GM12878 (cell line): ENCODE measurements around the gene MAGIX. TPM values are rescaled to one million over a fixed set of nuclear protein-coding genes. Genes with fewer than 3 reads are reported as not detected.
A peak's percentile ranks its signal among the peaks of the same experiment; 100 is the strongest.

ENCODE experiments used
- ATAC-seq: fragments of 200-7000 bp; cut with Tn5 transposase; 3 replicates; pipeline ENCODE4 v1.9.1; 2020; ENCODE audit warnings: mild to moderate bottlenecking, moderate library complexity
- BruUV-seq: library from RNA; stranded (reverse); fragments of 400-500 nt; replicated peaks from 2 replicates; lab custom pipeline; 2021; lab: Mats Ljungman, UMichigan
- CTCF ChIA-PET: fragments of 300-600 bp; sonication (Branson Sonifier 250); formaldehyde crosslinking; extraction: SDS; loops from one replicate; lab custom pipeline; 2021; ENCODE audit warnings: inconsistent platforms; lab: Yijun Ruan, JAX
- POLR2A ChIA-PET: fragments of 350-600 bp; formaldehyde crosslinking; extraction: SDS; loops from one replicate; lab custom pipeline; 2021; ENCODE audit warnings: inconsistent platforms; lab: Charles Lee
- RAD21 ChIA-PET: fragments of 300-600 bp; sonication (Branson Sonifier 250); formaldehyde crosslinking; loops from one replicate; lab custom pipeline; 2023; ENCODE audit warnings: antibody characterized with exemption; ENCODE audit not compliant: unreplicated experiment; lab: Charles Lee
- SMC1A ChIA-PET: fragments of 300-600 bp; sonication (Branson Sonifier 250); formaldehyde crosslinking; loops from one replicate; lab custom pipeline; 2023; ENCODE audit not compliant: unreplicated experiment, uncharacterized antibody; lab: Charles Lee
- DNase-seq: peaks from one replicate; pipeline ENCODE4 v3.0.0-alpha.2; 2011; ENCODE audit warnings: low read depth, low spot score
- FAIRE-seq: peaks from 3 replicates; lab custom pipeline; 2011; peaks lifted over from hg19 to GRCh38; lab: Jason Lieb, UNC
- H2AFZ ChIP-seq: 2 replicates; pipeline ENCODE4 v1.6.0; 2011; ENCODE audit warnings: low read depth, low read length, control low read depth; ENCODE audit not compliant: control insufficient read depth
- H3K27ac ChIP-seq: 2 replicates; pipeline ENCODE4 v1.5.1; 2011; ENCODE audit warnings: control low read depth; ENCODE audit not compliant: control insufficient read depth, insufficient read depth
- H3K27me3 ChIP-seq, 2 experiments: replicated peaks in 1 of 2; 2 replicates each; pipeline versions ENCODE4 v1.6.0 to v1.6.1; 2011; ENCODE audit warnings: low read length in 1 of 2; ENCODE audit not compliant: control insufficient read depth in 2 of 2, insufficient read depth in 2 of 2
- H3K36me3 ChIP-seq, 2 experiments: 2 replicates each; pipeline ENCODE4 v1.5.1; 2011; ENCODE audit warnings: low read length in 1 of 2; ENCODE audit not compliant: control insufficient read depth in 2 of 2, insufficient read depth in 2 of 2
- H3K4me1 ChIP-seq: 2 replicates; pipeline ENCODE4 v1.6.1; 2011; ENCODE audit warnings: mild to moderate bottlenecking, low read length, moderate library complexity, mixed read lengths; ENCODE audit not compliant: control insufficient read depth, insufficient read depth
- H3K4me2 ChIP-seq: 2 replicates; pipeline ENCODE4 v1.6.0; 2011; ENCODE audit warnings: control low read depth; ENCODE audit not compliant: control insufficient read depth, insufficient read depth
- H3K4me3 ChIP-seq: fragments of 200-600 bp; sonication (generic); 2 replicates; pipeline ENCODE4 v1.5.1; 2016
- H3K79me2 ChIP-seq: 2 replicates; pipeline ENCODE4 v1.6.0; 2011; ENCODE audit warnings: low read length; ENCODE audit not compliant: control insufficient read depth, insufficient read depth
- H3K9ac ChIP-seq: 2 replicates; pipeline ENCODE4 v1.8.0; 2011; ENCODE audit warnings: low read length, control low read depth, mixed read lengths; ENCODE audit not compliant: control insufficient read depth, insufficient read depth
- H3K9me3 ChIP-seq: replicated peaks from 3 replicates; pipeline ENCODE4 v1.5.1; 2011; ENCODE audit warnings: mild to moderate bottlenecking, low read length; ENCODE audit not compliant: control insufficient read depth, insufficient read depth
- H4K20me1 ChIP-seq: 2 replicates; pipeline ENCODE4 v1.6.0; 2011; ENCODE audit not compliant: control insufficient read depth, insufficient read depth
- CEBPZ ChIP-seq: fragments of 150-350 bp; IDR thresholded peaks from 2 replicates; pipeline ENCODE4 v1.6.1; 2016; ENCODE audit warnings: low read depth, low read length
- FOXM1 ChIP-seq: IDR thresholded peaks from 2 replicates; pipeline ENCODE4 v1.6.1; 2012; ENCODE audit warnings: low read depth, mild to moderate bottlenecking, inconsistent platforms, low read length, moderate library complexity
- GATAD2B ChIP-seq: fragments of 450-650 bp; conservative IDR thresholded peaks from 2 replicates; pipeline ENCODE4 v1.6.1; 2017; ENCODE audit warnings: low read depth, mild to moderate bottlenecking, moderate library complexity
- IKZF1 ChIP-seq: fragments of 450-650 bp; conservative IDR thresholded peaks from 2 replicates; pipeline ENCODE4 v1.6.1; 2017; ENCODE audit warnings: antibody characterized with exemption, mild to moderate bottlenecking
- IKZF2 ChIP-seq, 2 experiments: fragments of 450-650 bp; IDR thresholded peaks; 2 replicates each; pipeline ENCODE4 v1.6.1; 2017; ENCODE audit warnings: mild to moderate bottlenecking in 2 of 2, moderate library complexity in 2 of 2
- NRF1 ChIP-seq: conservative IDR thresholded peaks from 2 replicates; pipeline ENCODE4 v1.6.1; 2011; ENCODE audit warnings: mild to moderate bottlenecking, low read depth, low read length, improper control_type of control experiment
- TCF7 ChIP-seq: IDR thresholded peaks from 2 replicates; pipeline ENCODE4 v1.6.1; 2014; ENCODE audit warnings: antibody characterized with exemption, borderline replicate concordance
- ZNF207 ChIP-seq: fragments of 450-650 bp; IDR thresholded peaks from 2 replicates; pipeline ENCODE4 v1.6.1; 2014; ENCODE audit warnings: antibody characterized with exemption, mild to moderate bottlenecking, borderline replicate concordance
- ZNF687 ChIP-seq: fragments of 450-650 bp; IDR thresholded peaks from 2 replicates; pipeline ENCODE4 v1.6.1; 2017; ENCODE audit warnings: mild to moderate bottlenecking, moderate library complexity
- WGBS: methylation state at CpG from one replicate; pipeline ENCODE4 v1.1.6; 2016; ENCODE audit warnings: low lambda C conversion rate; ENCODE audit not compliant: insufficient replicate concordance, insufficient coverage; ENCODE audit errors: missing lambda C conversion rate; 5-methylcytosine and 5-hydroxymethylcytosine counted together
- in situ Hi-C: fragments of 300-500 bp; cut with MboI; formaldehyde crosslinking; loops from 9 replicates; pipeline ENCODE4 v1.14.3; 2018; ENCODE audit warnings: mixed read lengths
- intact Hi-C: fragments of 100-400 bp; cut with micrococcal nuclease; formaldehyde crosslinking; loops from one replicate; pipeline ENCODE4 v1.14.2; 2022; ENCODE audit not compliant: unreplicated experiment
- polyA plus RNA-seq, 11 experiments: library from polyadenylated mRNA; depleted of rRNA in 4 of 11; unstranded in 6 of 11; stranded (reverse) in 5 of 11; fragments of >200 nt; fragmentation: Nextera tagmentation in 4 of 11; fragmentation: Illumina TruSeq in 1 of 11; extraction: Ambion mirVana in 4 of 11; extraction: Trizol in 1 of 11; gene quantifications; 1 replicate in 1 of 11; 2 replicates in 10 of 11; pipeline versions ENCODE4 v1.2.1 to v1.2.3, GENCODE V29; 2011 to 2016; ENCODE audit warnings: inconsistent platforms in 2 of 11, missing spikeins in 2 of 11, low read depth in 1 of 11
- total RNA-seq, 4 experiments: library from RNA; depleted of rRNA in 3 of 4; stranded (reverse); fragments of >200 nt in 3 of 4; fragmentation: Illumina TruSeq in 1 of 4; extraction: Trizol in 1 of 4; gene quantifications; 2 replicates each; pipeline versions ENCODE4 v1.2.1 to v1.2.3, GENCODE V29; 2013 to 2021

MAGIX gene
- total and polyA plus RNA-seq, 10 of the 15 experiments (the other 5 are each of a cell fraction or from before 2014, with no cell fraction given), result 0.03 to 2.5 (median 0.82) TPM

GRCh38 chrX:49155243-49155899, 7.2 kb upstream of the MAGIX start (continued):
- TF ChIP-seq CEBPZ (no peak), FOXM1 (no peak), IKZF1 (no peak)

- no peaks in the 10 kb centered on the region for H3K79me2 ChIP-seq
- H3K4me2 ChIP-seq, result peak overlapping the region; percentile 67
- H3K4me3 ChIP-seq, result peak overlapping the region; percentile 62
- no peaks in the 10 kb centered on the region for H4K20me1 ChIP-seq
- H3K4me1 ChIP-seq, result no peaks in the 10 kb centered on the region
- DNase-seq, result no peak
- peak overlapping the region; percentile 63 for H3K9ac ChIP-seq
- H3K9me3 ChIP-seq, result no peaks in the 10 kb centered on the region
- ChIA-PET CTCF (interaction anchor here (0.6 to 3.1 kb wide), 12 partner anchors 9 to 113 kb away, joined by 3 to 33 read pairs (median 4); partner anchors contain the start of gene GPKOW), RAD21 (interaction anchor here (0.8 to 2.1 kb wide), 5 partner anchors 11 to 35 kb away, joined by 3 to 11 read pairs (median 6); partner anchors contain the start of gene PLP2), SMC1A (interaction anchor here (1.2 to 2.3 kb wide), 5 partner anchors 11 to 36 kb away, joined by 3 to 14 read pairs (median 5); no protein-coding TSS in a partner anchor), POLR2A (interaction anchor here (0.6 to 3.3 kb wide), 5 partner anchors 12 to 258 kb away, joined by 3 to 13 read pairs (median 4); partner anchors contain the start of genes PLP2, PQBP1 and TIMM17B)
- intact Hi-C loops, result no loop called here
- no TSS peak for BruUV-seq
- no peak for FAIRE-seq
- no peaks in the 10 kb centered on the region for H3K36me3 ChIP-seq
- in situ Hi-C loops, result no loop called here
- ATAC-seq, result peak; percentile 95
- WGBS, result 28% methylated on average over 56 of the region's 65 CpGs
- H3K27me3 ChIP-seq, result no peaks in the 10 kb centered on the region
- peak overlapping the region; percentile 74 for H2AFZ ChIP-seq
- H3K27ac ChIP-seq, result peak overlapping the region; percentile 43
- TF ChIP-seq NRF1, result peak; percentile 51
- TF ChIP-seq GATAD2B, result 0 out of 2 replicates have a peak, but pooled peaks have one; percentile 47
- 0 out of 2 replicates have a peak, but pooled peaks have one; percentile 19 for TF ChIP-seq IKZF1
- TF ChIP-seq ZNF687, result peak; percentile 86
- TF ChIP-seq TCF7, result no peak
- 0 out of 4 replicates have a peak, but pooled peaks of 1 of the 2 experiments have one; percentile 12 for TF ChIP-seq IKZF2 (IDR thresholded peaks at IDR 0.05)
- no peak for TF ChIP-seq ZNF207
Observed at GRCh38 chrX:49155900-49156837, 6.4 kb upstream of the MAGIX start.
